Neural progenitor cell (in vitro differentiated cells): Measurements from ENCODE around the gene TENM3.

Experiments used
- CTCF ChIP-seq: fragments of 200-600 bp; sonication (generic); IDR thresholded peaks from 2 replicates; pipeline ENCODE4 v1.5.1; 2017; ENCODE audit warnings: antibody characterized with exemption, mild to moderate bottlenecking
- EZH2 ChIP-seq: fragments of 200-600 bp; sonication (generic); IDR thresholded peaks from 2 replicates; pipeline ENCODE4 v1.6.1; 2017; ENCODE audit warnings: antibody characterized with exemption, mild to moderate bottlenecking, moderate library complexity
- EZH2phosphoT487 ChIP-seq: fragments of 200-600 bp; sonication (generic); IDR thresholded peaks from 2 replicates; pipeline ENCODE4 v1.6.1; 2017; ENCODE audit warnings: antibody characterized with exemption

GRCh38 chr4:182528819-182529218, 285.6 kb downstream of the TENM3 start:
- TF ChIP-seq CTCF (no peak), EZH2 (no peak), EZH2phosphoT487 (no peak)
